ENCODE results near the gene FCRL5.
"Not testable (repeated sequence)": the region's sequence is repeated elsewhere in the genome, so short reads cannot be mapped to it uniquely, and the experiment has no call there.

Gene FCRL5

GRCh38 chr1:157487096-157487495, 65.2 kb downstream of the FCRL5 start:
- DNase-seq: no peak

- not testable (repeated sequence) for DNase-seq
Observed at GRCh38 chr1:157486400-157486799, 65.9 kb downstream of the FCRL5 start.

- DNase-seq: no peak
Observed at GRCh38 chr1:157485793-157486192, 66.5 kb downstream of the FCRL5 start.

- no peak for DNase-seq
Observed at GRCh38 chr1:157484573-157484972, 67.7 kb downstream of the FCRL5 start.

- no peak for DNase-seq
Observed at GRCh38 chr1:157483635-157484034, 68.7 kb downstream of the FCRL5 start.

GRCh38 chr1:157482717-157483116, 69.6 kb downstream of the FCRL5 start:
- no peak for DNase-seq

GRCh38 chr1:157482174-157482573, 70.1 kb downstream of the FCRL5 start:
- no peak for DNase-seq

- DNase-seq: no peak
Observed at GRCh38 chr1:157478030-157478429, 74.3 kb downstream of the FCRL5 start.

GRCh38 chr1:157477419-157477818, 74.9 kb downstream of the FCRL5 start:
- no peak for DNase-seq

GRCh38 chr1:157472959-157473358, 79.4 kb downstream of the FCRL5 start:
- DNase-seq: no peak

- DNase-seq: no peak
Observed at GRCh38 chr1:157472056-157472701, 80.1 kb downstream of the FCRL5 start.

- DNase-seq: no peak
Observed at GRCh38 chr1:157471531-157471930, 80.8 kb downstream of the FCRL5 start.

GRCh38 chr1:157469752-157470675, 82.3 kb downstream of the FCRL5 start:
- DNase-seq: no peak

- DNase-seq: no peak
Observed at GRCh38 chr1:157469300-157469699, 83.0 kb downstream of the FCRL5 start.

- DNase-seq: no peak
Observed at GRCh38 chr1:157466011-157466410, 86.3 kb downstream of the FCRL5 start.

Measured in activated gamma-delta T cell treated with Interleukin-2 at 50 U/mL for 16 hours (primary cell).